HCT116 (cell line): ENCODE data around the gene FEV. TPM values are rescaled to one million over a fixed set of nuclear protein-coding genes. Genes with fewer than 3 reads are reported as not detected.

ENCODE experiments used
- microRNA counts: library from miRNA; unstranded; fragments of <30 nt; microRNA quantifications from one replicate; lab custom pipeline; 2015
- microRNA-seq: library from miRNA; unstranded; fragments of <30 nt; microRNA quantifications from one replicate; pipeline ENCODE4, GENCODE V29; 2016; ENCODE audit warnings: borderline number of aligned reads
- total RNA-seq: library from RNA; stranded (reverse); gene quantifications from one replicate; pipeline ENCODE4 v1.2.1, GENCODE V29; 2021; ENCODE audit not compliant: unreplicated experiment

FEV gene
- total RNA-seq, 1 experiment from 2014 or later = not detected

MicroRNA genes within 50 kb of the gene (microRNA counts, 767-probe panel; counts per million panel counts)
- microRNA hsa-miR-375 (lab: Ali Mortazavi, UCI) = not detected

Small RNA genes within 50 kb of the gene (microRNA-seq; reads per million reads assigned to microRNA genes)
- 1,517 reads per million, percentile 84 among the genes with 10 or more reads in this experiment for gene MIR375

Other genes with a start within 250 kb of the FEV start
- gene CYP27A1, start 203.0 kb downstream of the FEV start, total RNA-seq = 1.6 TPM
- not detected for gene PRKAG3, start 153.4 kb downstream of the FEV start, total RNA-seq
- 1.4 TPM for gene WNT6, start 125.4 kb downstream of the FEV start, total RNA-seq
- gene WNT10A, start 104.3 kb downstream of the FEV start, total RNA-seq = 1.5 TPM
- 0.44 TPM for gene CDK5R2, start 25.5 kb downstream of the FEV start, total RNA-seq
- gene CRYBA2, start 8.2 kb upstream of the FEV start, total RNA-seq = not detected
- 0.52 TPM for gene CFAP65, start 56.3 kb upstream of the FEV start, total RNA-seq
- 0.17 TPM for gene IHH, start 75.7 kb upstream of the FEV start, total RNA-seq
- gene NHEJ1, start 175.6 kb upstream of the FEV start, total RNA-seq = 16.4 TPM
- 4.8 TPM for gene SLC23A3, start 184.8 kb upstream of the FEV start, total RNA-seq
- 41.9 TPM for gene CNPPD1, start 191.7 kb upstream of the FEV start, total RNA-seq
- gene RETREG2, start 193.1 kb upstream of the FEV start, total RNA-seq = 63.7 TPM
- 31.4 TPM for gene ZFAND2B, start 221.6 kb upstream of the FEV start, total RNA-seq
- gene ABCB6, start 233.8 kb upstream of the FEV start, total RNA-seq = 24.5 TPM
- 51.8 TPM for gene ATG9A, start 244.5 kb upstream of the FEV start, total RNA-seq
- gene ANKZF1, start 244.6 kb upstream of the FEV start, total RNA-seq = 64.7 TPM